Measurements from ENCODE around the gene TWNK. TPM values are rescaled to one million over a fixed set of nuclear protein-coding genes. Genes with fewer than 3 reads are reported as not detected.

The TWNK gene
- polyA plus RNA-seq, 1 donor, result 16.3 TPM

DNA sequence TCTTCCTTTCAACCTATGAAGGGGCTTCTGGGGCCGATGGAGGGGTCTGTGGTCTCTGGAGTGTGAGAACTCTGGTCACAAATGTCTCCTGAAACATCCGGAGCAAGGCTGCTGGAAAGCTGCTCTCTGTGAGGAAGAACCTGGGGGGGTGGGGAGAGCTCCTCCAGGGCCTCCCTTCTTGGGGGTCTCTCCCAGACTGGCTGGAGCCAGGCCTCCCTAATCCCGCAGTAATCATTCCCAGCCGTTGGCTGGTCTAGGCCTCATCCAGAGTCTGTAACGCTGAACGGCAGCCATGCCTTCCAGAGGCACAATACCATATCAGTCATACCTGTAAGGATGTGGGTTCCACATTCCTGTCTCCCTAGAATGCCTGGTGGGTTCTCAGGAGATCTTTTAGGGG, 7.8 kb downstream of the TWNK start:
- DNase-seq, result no peak

DNA sequence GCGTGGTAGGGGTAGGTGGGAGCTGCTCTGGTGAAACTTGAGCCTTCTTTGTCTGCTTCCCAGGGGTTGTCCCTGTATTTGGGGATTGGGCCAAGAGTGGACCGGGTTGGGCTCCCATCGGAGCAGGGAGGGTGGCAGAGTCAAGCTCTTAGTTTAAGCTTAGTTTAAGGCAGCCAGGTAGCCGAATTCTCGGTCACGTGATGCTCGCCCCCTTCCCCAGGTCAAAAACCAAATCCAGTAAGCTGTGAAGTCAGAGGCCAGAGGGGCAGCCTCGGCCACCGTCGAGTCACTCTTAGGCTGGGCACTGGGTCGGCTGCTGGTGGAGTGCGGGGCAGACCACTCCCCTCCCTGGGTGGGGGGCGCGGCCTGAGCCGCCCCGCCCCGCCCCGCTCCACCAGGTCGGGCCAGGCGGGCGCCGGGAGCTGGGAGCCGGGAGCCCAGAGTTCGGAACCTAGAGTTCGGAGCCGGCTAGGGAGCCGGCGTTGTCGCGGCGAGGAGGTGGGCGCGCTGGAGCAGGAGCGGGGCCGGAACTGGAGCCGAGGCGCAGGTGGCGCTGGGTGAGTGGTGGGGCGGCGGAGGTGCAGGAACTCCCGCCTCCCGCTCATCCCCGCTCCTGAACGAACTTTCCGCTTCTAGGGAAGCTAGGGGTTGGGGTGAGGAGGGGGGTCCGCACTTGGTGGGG, 9.5 kb downstream of the TWNK start:
- DNase-seq, result no peak

DNA sequence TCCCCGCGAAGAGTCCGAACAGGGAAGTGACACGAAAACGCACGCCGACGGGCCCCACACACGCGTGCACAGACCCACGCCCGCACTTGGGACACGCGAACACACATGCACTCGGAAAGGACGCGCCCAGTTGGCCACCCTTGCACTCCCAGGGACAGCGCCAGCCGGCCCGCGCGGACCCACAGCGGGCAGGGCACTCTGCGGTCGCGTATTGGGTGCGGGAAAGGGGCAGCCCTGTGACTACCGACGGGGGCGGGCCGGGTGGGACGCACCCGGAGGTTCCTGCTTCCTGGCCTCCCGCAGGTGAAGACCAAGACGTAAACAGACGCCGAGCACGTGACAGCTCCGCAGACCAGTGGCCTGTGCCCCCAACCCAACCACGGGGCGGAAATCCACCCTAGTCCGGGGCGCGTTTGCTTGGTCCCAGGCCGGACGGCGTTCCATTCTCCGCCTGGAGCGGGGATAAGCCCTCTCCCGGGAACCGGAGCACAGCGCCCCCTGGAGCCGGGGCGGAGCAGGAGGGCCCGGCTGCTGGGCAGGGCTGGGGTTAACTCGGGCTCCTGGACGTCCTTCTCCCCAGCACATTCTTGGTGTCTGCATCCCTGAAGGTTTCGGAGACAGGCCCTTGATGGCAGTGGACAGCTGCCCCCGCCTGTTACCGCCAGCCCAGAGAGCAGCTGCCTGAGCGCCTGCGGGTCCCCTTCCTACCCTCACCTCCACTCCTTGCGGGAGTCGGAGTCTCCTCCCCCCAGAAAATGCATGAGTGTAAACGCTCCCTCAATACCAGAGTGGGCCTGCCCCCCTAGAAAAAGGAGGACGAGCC, 10.2 kb downstream of the TWNK start:
- DNase-seq, result no peak

DNA sequence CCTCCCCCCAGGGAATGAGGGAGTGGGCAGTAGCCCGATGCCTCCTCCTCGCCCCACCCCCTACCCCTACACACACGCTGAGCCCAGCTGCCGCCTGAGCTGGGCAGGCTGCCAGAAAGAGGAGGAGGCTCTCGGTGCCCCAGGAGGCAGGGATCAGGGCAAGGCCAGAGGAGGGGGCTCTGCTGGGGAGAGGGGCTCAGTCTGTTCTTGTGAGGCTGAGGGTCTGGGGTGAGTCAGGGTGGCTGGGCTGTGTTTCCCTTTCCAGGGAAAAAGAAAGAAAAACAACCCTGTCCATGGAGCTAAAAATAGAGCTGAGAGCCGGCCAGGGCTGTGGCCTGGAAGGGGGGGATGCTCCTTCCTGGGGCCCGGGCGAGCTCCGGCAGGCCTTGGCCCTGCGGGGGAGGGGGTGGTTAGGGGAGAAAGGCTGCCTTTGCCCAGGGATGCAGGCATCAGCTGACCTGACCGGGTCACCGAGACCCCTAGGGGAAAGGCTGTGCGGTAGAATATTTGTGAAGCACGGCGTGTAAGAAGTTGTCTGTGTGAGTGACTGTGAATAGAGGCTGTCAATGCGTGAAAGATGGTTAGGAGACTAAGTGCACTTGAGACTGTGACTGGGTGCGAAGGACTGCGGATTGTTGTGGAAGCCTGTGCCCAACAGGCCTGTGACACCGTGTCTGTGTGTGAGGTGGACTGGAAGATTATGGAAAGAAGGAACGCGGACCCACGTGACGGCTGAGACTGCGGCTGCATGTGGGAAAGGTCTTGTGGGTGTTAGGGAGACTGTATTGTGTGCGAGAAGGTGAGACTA, 11.0 kb downstream of the TWNK start:
- DNase-seq, result peak; percentile 90

DNA sequence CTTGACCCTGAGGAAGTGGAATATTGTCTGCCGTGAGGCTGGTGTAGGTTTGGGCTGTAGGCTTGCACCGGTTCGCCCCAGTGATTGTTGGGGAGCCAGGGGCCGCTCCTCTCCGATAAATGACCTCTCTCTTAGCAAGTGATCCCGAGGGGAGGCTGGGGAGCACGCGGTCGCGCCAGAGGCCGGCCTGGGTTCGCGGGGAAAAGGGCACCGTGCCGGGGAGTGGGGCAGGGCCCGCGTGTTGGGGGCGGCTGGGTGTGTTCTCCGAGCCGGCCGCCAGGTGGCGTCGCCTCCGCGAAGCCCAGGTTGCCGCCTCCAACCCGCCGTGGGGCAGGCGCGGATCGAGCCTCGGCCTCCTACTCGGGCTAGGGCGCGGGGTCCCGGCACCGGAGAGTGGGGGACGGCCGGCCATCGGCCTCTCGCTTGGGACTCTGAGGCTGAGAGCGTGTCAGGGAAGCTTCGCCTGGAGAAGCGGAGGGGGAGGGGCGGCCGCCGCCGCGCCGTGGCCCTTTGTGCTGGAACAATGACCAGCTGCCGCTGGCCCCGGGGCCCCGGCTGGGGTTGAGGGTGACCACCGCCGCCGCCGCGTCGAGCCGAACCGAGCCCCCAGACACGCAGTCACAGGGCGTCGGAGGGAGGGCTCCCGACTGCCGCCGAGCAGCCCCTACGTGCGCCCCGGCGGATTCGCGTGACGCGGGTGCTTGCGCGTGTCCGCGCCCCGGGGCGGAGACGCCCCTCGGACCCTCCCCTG, 11.8 kb downstream of the TWNK start:
- DNase-seq, result peak; percentile 77

DNA sequence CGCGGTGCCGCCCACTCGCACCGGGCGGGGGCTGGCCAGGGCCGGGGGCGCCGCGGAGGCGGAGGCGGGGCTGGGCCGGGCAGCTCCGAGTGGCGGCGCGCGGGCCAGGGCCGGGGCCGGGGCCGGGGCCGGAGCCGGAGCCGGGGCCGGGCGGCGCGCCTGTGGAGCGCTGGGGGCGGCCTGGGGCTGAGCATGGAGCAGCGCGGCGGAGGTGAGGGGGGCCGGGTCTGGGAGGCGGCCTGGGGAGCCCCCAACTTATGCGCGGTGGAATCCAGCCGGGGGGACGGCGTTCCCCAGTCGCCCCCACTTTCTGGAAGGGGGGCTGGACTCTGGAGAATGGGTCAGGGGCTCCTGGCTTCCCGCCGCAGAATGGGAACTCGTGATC, 12.4 kb downstream of the TWNK start, which contains the start of gene LZTS2:
TSS of gene LZTS2 (plus strand) at position 67 of the 385 bp plus-strand sequence. CDS start 2,731 bp downstream, outside the sequence.
- no peak for DNase-seq

DNA sequence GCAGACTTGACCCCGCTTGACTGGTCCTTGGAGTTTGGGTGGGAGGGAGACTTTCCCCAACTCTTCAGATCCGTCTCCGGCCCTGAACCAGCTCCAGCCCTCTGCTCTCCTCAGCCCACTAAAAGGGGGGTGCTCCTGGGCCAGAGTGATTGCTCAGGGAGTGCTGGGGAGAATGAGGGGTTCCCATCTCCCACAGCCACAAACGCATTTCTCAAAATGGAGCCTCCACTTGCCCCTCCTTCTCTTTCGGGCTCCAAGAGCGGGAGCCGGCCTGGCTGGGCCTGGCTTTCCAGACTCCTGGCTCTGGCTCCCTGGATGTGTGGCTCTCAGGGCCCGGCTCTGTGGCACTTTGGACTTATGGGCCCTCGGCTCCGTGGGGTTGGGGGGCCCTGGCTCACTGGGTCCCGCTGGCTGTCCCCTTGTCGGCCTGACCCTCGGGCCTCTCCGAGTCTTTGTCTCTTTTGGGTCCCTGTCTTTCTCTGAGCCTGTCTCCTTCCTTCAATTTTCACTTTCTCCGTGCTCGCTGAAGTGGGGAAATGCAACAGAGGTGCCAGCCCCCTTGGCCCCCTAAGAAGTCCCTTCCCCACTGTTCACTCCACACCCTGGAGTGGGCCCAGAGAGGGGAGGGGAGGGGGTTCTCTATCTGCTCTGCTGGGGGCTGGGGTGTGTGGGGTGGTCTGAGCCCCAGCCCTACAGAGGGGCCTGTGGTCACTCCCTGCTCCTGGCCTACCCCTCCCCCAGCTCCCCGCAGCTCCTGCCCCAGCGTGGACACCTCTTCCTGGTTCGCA, 13.0 kb downstream of the TWNK start:
- no peak for DNase-seq

- DNase-seq, result peak; percentile 78
Measured at GRCh38 chr10:101000915-101001658, 13.7 kb downstream of the TWNK start.

GRCh38 chr10:101001659-101002035, 14.3 kb downstream of the TWNK start:
- DNase-seq, result no peak

- no peak for DNase-seq
Measured at GRCh38 chr10:101002456-101002855, 15.1 kb downstream of the TWNK start.

GRCh38 chr10:101003639-101004206, 16.4 kb downstream of the TWNK start:
- DNase-seq, result no peak

- no peak for DNase-seq
Measured at GRCh38 chr10:101005361-101005760, 18.0 kb downstream of the TWNK start.

DNA sequence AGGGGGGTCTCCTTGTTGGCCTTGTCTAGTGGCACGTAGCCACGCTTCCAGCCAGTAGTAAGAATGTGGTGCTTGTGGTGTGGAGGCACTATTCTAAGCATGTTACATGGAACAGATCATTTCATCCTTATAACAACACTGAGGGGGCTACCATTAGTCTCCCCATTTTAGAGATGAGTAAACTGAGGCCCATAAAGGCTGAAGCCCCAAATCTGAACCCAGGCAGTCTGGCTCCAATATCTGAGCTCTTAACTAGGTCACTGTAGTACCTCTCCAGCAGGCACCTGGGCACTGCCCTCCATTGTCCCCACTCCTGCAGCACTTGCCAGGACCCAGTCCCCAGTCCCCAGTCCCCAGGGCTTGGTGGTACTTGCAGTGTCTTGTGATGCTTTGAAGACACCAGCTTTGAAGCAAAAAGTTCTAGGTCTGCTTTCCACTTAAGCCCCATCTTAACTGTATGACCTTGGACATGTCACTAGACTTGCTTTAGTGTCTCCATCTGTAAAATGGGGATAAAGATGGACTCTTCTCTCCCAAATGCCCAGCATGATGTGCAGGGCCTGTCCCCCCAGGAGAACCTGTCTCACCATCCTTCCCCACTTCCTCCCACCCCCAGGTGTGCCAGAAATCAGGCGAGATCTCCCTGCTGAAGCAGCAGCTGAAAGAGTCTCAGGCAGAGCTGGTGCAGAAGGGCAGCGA, 18.7 kb downstream of the TWNK start:
- no peak for DNase-seq

DNA sequence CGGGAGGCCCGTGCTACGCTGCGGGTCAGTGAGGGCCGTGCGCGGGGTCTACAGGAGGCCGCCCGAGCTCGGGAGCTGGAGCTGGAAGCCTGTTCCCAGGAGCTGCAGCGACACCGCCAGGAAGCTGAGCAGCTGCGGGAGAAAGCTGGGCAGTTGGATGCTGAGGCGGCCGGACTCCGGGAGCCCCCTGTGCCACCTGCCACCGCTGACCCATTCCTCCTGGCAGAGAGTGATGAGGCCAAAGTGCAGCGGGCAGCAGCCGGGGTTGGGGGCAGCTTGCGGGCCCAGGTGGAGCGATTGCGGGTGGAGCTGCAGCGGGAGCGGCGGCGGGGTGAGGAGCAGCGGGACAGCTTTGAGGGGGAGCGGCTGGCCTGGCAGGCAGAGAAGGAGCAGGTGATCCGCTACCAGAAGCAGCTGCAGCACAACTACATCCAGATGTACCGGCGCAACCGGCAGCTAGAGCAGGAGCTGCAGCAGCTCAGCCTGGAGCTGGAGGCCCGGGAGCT, 19.3 kb downstream of the TWNK start:
- DNase-seq, result no peak

- DNase-seq, result no peak
Measured at GRCh38 chr10:101007099-101007711, 19.9 kb downstream of the TWNK start.

DNA sequence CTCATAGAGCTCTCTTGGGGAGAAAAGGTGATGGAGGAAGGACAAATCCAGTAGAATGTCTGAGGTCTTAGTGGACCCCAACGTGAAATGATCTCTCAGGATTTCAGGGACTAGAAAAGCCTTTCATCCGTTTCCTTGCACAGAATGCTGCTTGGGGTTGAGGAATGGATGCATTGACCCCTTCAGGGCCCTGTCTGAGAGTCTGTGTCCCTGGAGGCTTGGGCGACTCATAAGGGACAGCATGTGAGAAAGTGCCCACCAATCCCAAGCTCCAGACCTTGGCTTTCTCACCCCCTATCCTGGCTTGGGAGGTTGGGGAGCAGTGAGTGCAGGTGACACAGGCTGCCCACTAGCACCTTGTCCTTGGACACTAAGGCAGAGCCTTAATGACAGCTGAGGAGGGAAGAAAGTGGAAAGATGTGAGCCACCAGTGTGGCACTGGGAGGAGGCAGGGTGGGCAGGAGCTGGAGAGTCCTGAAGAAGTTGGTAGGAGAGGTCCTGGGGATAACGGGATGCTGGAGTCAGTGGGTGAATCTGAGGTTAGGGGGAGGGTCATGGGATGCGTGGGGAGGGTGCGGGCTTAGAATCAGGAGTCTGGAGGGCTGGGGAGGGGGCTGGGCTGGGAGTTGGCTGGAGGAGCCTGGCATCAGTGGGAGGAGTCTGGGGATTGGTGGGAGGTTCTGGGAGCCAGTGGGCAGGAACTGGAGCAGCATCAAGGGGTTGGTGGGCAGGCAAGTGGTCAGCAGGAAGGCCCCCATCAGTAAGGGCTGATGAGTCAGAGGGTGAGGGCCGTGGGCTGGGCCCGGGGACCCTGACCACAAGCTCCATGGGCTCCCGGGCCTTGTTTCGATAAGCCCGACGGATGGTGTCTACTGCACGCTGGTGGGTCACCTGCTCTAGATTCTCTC, 20.8 kb downstream of the TWNK start:
- DNase-seq, result no peak

- no peak for DNase-seq
Measured at GRCh38 chr10:101008823-101009423, 21.6 kb downstream of the TWNK start.

All from left kidney (tissue), 2 donors.